HepG2 (cell line): ENCODE results near the gene DPY19L3. TPM values are rescaled to one million over a fixed set of nuclear protein-coding genes. Genes with fewer than 3 reads are reported as not detected.

ENCODE experiments used
- ATAC-seq: fragments of 200-7000 bp; cut with Tn5 transposase; 3 replicates; pipeline ENCODE4 v1.9.1; 2020; ENCODE audit warnings: mild to moderate bottlenecking, moderate library complexity
- BruUV-seq: library from RNA; stranded (reverse); fragments of 400-500 nt; replicated peaks from 2 replicates; lab custom pipeline; 2021; lab: Mats Ljungman, UMichigan
- CTCF ChIA-PET: fragments of 300-600 bp; formaldehyde crosslinking; extraction: SDS; loops from one replicate; lab custom pipeline; 2021; ENCODE audit warnings: low total read pairs, inconsistent platforms, low intra/inter-chr PET ratio; lab: Yijun Ruan, JAX
- POLR2A ChIA-PET: fragments of 350-600 bp; sonication (Branson Sonifier 250); formaldehyde crosslinking; loops from one replicate; lab custom pipeline; 2020; ENCODE audit warnings: antibody characterized with exemption, inconsistent platforms; lab: Yijun Ruan, JAX
- DNase-seq: peaks from one replicate; pipeline ENCODE4 v3.0.0-alpha.2; 2015; ENCODE audit warnings: low spot score
- FAIRE-seq: peaks from 3 replicates; lab custom pipeline; 2011; peaks lifted over from hg19 to GRCh38; lab: Jason Lieb, UNC
- H2AFZ ChIP-seq: one replicate; pipeline ENCODE4 v1.6.1; 2011; ENCODE audit warnings: low read length, inconsistent platforms
- H3K27ac ChIP-seq: fragments of 300-600 bp; 3 replicates; pipeline ENCODE4 v1.8.0; 2011; ENCODE audit warnings: mixed run types, mild to moderate bottlenecking, mixed read lengths, low read length, inconsistent platforms; ENCODE audit not compliant: insufficient read depth; ENCODE audit errors: extremely low read length
- H3K27me3 ChIP-seq, 2 experiments: fragments of 200-600 bp in 1 of 2; 2 replicates in 1 of 2; 3 replicates in 1 of 2; pipeline versions ENCODE4 v1.6.0 to v1.8.0; 2011; ENCODE audit warnings: low read length in 2 of 2, mild to moderate bottlenecking in 2 of 2, moderate library complexity in 2 of 2, inconsistent platforms in 1 of 2; ENCODE audit not compliant: insufficient read depth in 2 of 2, control insufficient read depth in 1 of 2
- H3K36me3 ChIP-seq, 2 experiments: fragments of 200-600 bp in 1 of 2; replicated peaks in 1 of 2; 2 replicates in 1 of 2; 3 replicates in 1 of 2; pipeline versions ENCODE4 v1.5.1 to v1.8.0; 2011; ENCODE audit warnings: low read length in 2 of 2, inconsistent platforms in 1 of 2; ENCODE audit not compliant: insufficient read depth in 2 of 2, control insufficient read depth in 1 of 2
- H3K4me1 ChIP-seq: 2 replicates; pipeline ENCODE4 v1.5.1; 2012; ENCODE audit warnings: low read length, inconsistent platforms; ENCODE audit not compliant: insufficient read depth
- H3K4me2 ChIP-seq: 2 replicates; pipeline ENCODE4 v1.6.0; 2011; ENCODE audit warnings: low read depth, low read length, inconsistent platforms
- H3K4me3 ChIP-seq, 3 experiments: fragments of 200-600 bp in 1 of 3; sonication (generic), shearing (Covaris generic) in 1 of 3; replicated peaks in 1 of 3; 2 replicates each; pipeline ENCODE4 v1.5.1; 2011 to 2016; ENCODE audit warnings: low read length in 3 of 3, inconsistent platforms in 2 of 3, low read depth in 2 of 3, mild to moderate bottlenecking in 2 of 3, control low read depth in 1 of 3, mixed read lengths in 1 of 3; ENCODE audit not compliant: insufficient read depth in 1 of 3
- H3K79me2 ChIP-seq: one replicate; pipeline ENCODE4 v1.6.1; 2011; ENCODE audit warnings: low read length, inconsistent platforms; ENCODE audit not compliant: insufficient read depth
- H3K9ac ChIP-seq: 2 replicates; pipeline ENCODE4 v1.6.0; 2011; ENCODE audit warnings: mild to moderate bottlenecking, low read depth, low read length, inconsistent platforms; ENCODE audit not compliant: insufficient read depth
- H3K9me3 ChIP-seq: 2 replicates; pipeline ENCODE4 v1.5.1; 2012; ENCODE audit warnings: mild to moderate bottlenecking, low read length
- H4K20me1 ChIP-seq: 2 replicates; pipeline ENCODE4 v1.6.0; 2011; ENCODE audit warnings: inconsistent platforms, mild to moderate bottlenecking, low read length, moderate library complexity; ENCODE audit not compliant: insufficient read depth
- GABPA ChIP-seq, 2 experiments: IDR thresholded peaks; 2 replicates each; pipeline ENCODE4 v1.6.1; 2011 to 2016; ENCODE audit warnings: low read depth in 2 of 2, low read length in 1 of 2, missing biosample characterization in 1 of 2, missing genetic modification characterization in 1 of 2
- GLMP ChIP-seq: sonication (generic); formaldehyde crosslinking; IDR thresholded peaks from 2 replicates; pipeline ENCODE4 v1.9.0; 2021; ENCODE audit warnings: missing genetic modification reagents, mild to moderate bottlenecking, borderline replicate concordance
- MBNL3 ChIP-seq: fragments of 250-450 bp; sonication (Bioruptor Pico); conservative IDR thresholded peaks from 2 replicates; pipeline ENCODE4 v1.8.0; 2022; ENCODE audit warnings: mild to moderate bottlenecking, inconsistent platforms
- MXD3 ChIP-seq: IDR thresholded peaks from 2 replicates; pipeline ENCODE4 v1.6.1; 2016; ENCODE audit warnings: mild to moderate bottlenecking, missing biosample characterization, missing genetic modification reagents
- NBN ChIP-seq: fragments of 450-650 bp; conservative IDR thresholded peaks from 2 replicates; pipeline ENCODE4 v1.6.1; 2017
- NRL ChIP-seq: sonication (generic); formaldehyde crosslinking; IDR thresholded peaks from 2 replicates; pipeline ENCODE4 v1.5.0; 2020; ENCODE audit warnings: missing genetic modification reagents, mild to moderate bottlenecking, moderate library complexity, borderline replicate concordance
- PHF21A ChIP-seq: sonication (generic); formaldehyde crosslinking; IDR thresholded peaks from 2 replicates; pipeline ENCODE4 v1.5.0; 2020; ENCODE audit warnings: mild to moderate bottlenecking, missing genetic modification reagents
- RERE ChIP-seq: IDR thresholded peaks from 2 replicates; pipeline ENCODE4 v1.6.1; 2016; ENCODE audit warnings: low read depth, missing genetic modification reagents, missing compliant biosample characterization
- ZNF17 ChIP-seq: sonication (generic); formaldehyde crosslinking; IDR thresholded peaks from 2 replicates; pipeline ENCODE4 v1.5.0; 2020; ENCODE audit warnings: mild to moderate bottlenecking, missing genetic modification reagents
- ZNF672 ChIP-seq: sonication (generic); formaldehyde crosslinking; IDR thresholded peaks from 2 replicates; pipeline ENCODE4 v1.8.1; 2022; ENCODE audit warnings: missing genetic modification reagents
- WGBS: methylation state at CpG from one replicate; pipeline ENCODE4 v1.1.6; 2017; ENCODE audit warnings: low lambda C conversion rate; 5-methylcytosine and 5-hydroxymethylcytosine counted together
- in situ Hi-C: cut with HindIII; loops from 2 replicates; pipeline ENCODE4 v1.10.0; 2017; ENCODE audit warnings: low pct_unique_long_range_greater_than_20kb; ENCODE audit not compliant: extremely low pct_ligation_motif_present
- intact Hi-C: fragments of 100-400 bp; cut with micrococcal nuclease; formaldehyde crosslinking; loops from one replicate; pipeline ENCODE4 v1.10.0; 2022; ENCODE audit not compliant: unreplicated experiment
- polyA plus RNA-seq, 8 experiments: library from polyadenylated mRNA; depleted of rRNA in 3 of 8; stranded (reverse) in 7 of 8; unstranded in 1 of 8; fragments of >200 nt; fragmentation: Illumina TruSeq in 4 of 8; extraction: Trizol in 4 of 8; gene quantifications; 2 replicates each; pipeline versions ENCODE4 v1.2.1 to v1.2.3, GENCODE V29; 2011 to 2016; ENCODE audit warnings: low read depth in 4 of 8, missing spikeins in 1 of 8, mixed read lengths in 1 of 8; ENCODE audit not compliant: insufficient read depth in 1 of 8
- total RNA-seq, 5 experiments: library from RNA; depleted of rRNA; stranded (reverse); fragments of >200 nt; fragmentation: Illumina TruSeq; extraction: Trizol; gene quantifications; 2 replicates each; pipeline ENCODE4 v1.2.3, GENCODE V29; 2016; ENCODE audit warnings: low read depth in 1 of 5

The DPY19L3 gene
- total and polyA plus RNA-seq, 2 of the 13 experiments (the other 11 are each of a cell fraction or from before 2014, with no cell fraction given): 21.6 to 25.2 TPM

DNA sequence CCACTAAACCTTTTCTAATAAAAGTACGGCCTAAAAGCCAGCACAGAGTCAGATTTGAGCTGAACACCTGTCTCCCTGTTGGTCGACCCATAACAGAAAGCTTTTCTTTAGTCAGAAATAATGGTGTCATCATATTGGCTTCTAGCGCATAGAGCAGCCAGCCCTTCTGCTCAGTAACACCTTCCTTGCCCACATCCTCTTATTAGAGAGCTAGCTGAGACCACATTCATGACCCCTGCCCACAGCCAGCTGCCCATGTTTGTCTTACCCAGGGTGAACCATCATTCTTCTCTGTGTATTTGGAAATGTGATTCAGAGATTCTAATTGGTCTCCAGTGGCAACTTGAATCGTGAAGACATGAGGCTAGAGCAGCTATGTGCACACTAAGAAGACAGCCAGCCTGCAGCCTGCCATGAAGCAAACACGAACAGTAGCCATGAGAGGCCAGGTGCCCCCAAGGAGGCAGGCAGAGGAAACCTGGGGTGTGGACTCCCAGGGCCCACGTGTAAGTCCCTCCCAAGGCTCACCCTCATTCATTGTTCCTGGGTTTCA, 93.2 kb downstream of the DPY19L3 start:
- CTCF ChIA-PET: no interaction called here

More for the DNA sequence above, 93.2 kb downstream of the DPY19L3 start:
- in situ Hi-C loops: no loop called here
- no peaks in the 10 kb centered on the region for H3K4me1 ChIP-seq
- H3K4me2 ChIP-seq: no peak overlapping the region
- H3K79me2 ChIP-seq: no peaks in the 10 kb centered on the region
- H3K36me3 ChIP-seq: no peaks in the 10 kb centered on the region
- H4K20me1 ChIP-seq: no peaks in the 10 kb centered on the region
- no peak overlapping the region for H3K27ac ChIP-seq
- ATAC-seq: no peak
- no peaks in the 10 kb centered on the region for H3K9me3 ChIP-seq
- no peak overlapping the region for H3K4me3 ChIP-seq
- WGBS: 3% methylated on average over 6 of the region's 6 CpGs
- intact Hi-C loops: no loop called here
- H3K9ac ChIP-seq: no peak overlapping the region
- POLR2A ChIA-PET: no interaction called here
- H3K27me3 ChIP-seq: no peaks in the 10 kb centered on the region
- H2AFZ ChIP-seq: no peak overlapping the region
- no peak for DNase-seq
- TF ChIP-seq GLMP (CRISPR knock-in tag) (no peak), NRL (no peak), NBN (no peak), ZNF17 (CRISPR knock-in tag) (no peak), MXD3 (CRISPR knock-in tag) (no peak), GABPA (IDR thresholded peaks at IDR 0.05; ENCODE audit: low read depth, low read length) (no peak), GABPA (CRISPR knock-in tag; IDR thresholded peaks at IDR 0.05; ENCODE audit: low read depth) (no peak), ZNF672 (no peak), PHF21A (CRISPR knock-in tag) (no peak), MBNL3 (CRISPR knock-in tag) (no peak), RERE (CRISPR knock-in tag) (no peak)
- no peak for FAIRE-seq
- no TSS peak for BruUV-seq
